ENCODE measurements around the gene RBX1. TPM values are rescaled to one million over a fixed set of nuclear protein-coding genes. Genes with fewer than 3 reads are reported as not detected.

RBX1 gene
- total RNA-seq, 1 experiment from 2014 or later = 55.0 TPM

DNA sequence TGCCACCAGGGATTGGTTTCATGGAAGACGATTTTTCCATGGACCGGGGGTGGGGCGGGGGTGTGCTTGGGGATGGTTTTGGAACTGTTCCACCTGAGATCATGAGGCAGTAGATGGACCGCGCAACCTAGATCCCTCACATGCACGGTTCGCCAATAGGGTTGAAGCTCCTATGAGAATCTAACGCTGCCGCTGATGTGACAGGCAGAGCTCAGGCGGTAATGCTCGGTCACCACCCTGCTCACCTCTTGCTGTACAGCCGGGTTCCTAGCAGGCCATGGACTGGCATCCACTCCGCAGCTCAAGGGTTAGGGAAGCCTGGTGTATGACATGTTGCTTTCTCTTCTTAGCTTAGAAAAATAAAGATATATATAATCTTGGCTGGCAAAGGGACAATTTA lies 22.0 kb downstream of the RBX1 start:
- ATAC-seq = no peak
- BruUV-seq (replicated peaks) = no TSS peak
- H3K4me2 ChIP-seq (ENCODE audit: low read length) = no peak overlapping the region
- ChIA-PET CTCF (no interaction called here), POLR2A (ENCODE audit: unreplicated experiment) (no interaction called here)
- H3F3A ChIP-seq (ENCODE audit: low read length, unreplicated experiment) = no peaks in the 10 kb centered on the region
- H4K20me1 ChIP-seq (ENCODE audit: low read length) = no peaks in the 10 kb centered on the region
- intact Hi-C loops (cut with micrococcal nuclease) = no loop called here
- no peak overlapping the region for H3K27ac ChIP-seq (ENCODE audit: low read length)
- TF ChIP-seq EZH2 (IDR thresholded peaks at IDR 0.05; ENCODE audit: low read length, unreplicated experiment) (no peak), EZH2phosphoT487 (IDR thresholded peaks at IDR 0.05; ENCODE audit: borderline replicate concordance, low read length) (no peak)
- TF ChIP-seq, protein P1, sequence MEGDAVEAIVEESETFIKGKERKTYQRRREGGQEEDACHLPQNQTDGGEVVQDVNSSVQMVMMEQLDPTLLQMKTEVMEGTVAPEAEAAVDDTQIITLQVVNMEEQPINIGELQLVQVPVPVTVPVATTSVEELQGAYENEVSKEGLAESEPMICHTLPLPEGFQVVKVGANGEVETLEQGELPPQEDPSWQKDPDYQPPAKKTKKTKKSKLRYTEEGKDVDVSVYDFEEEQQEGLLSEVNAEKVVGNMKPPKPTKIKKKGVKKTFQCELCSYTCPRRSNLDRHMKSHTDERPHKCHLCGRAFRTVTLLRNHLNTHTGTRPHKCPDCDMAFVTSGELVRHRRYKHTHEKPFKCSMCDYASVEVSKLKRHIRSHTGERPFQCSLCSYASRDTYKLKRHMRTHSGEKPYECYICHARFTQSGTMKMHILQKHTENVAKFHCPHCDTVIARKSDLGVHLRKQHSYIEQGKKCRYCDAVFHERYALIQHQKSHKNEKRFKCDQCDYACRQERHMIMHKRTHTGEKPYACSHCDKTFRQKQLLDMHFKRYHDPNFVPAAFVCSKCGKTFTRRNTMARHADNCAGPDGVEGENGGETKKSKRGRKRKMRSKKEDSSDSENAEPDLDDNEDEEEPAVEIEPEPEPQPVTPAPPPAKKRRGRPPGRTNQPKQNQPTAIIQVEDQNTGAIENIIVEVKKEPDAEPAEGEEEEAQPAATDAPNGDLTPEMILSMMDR (conservative IDR thresholded peaks at IDR 0.05; ENCODE audit: low read depth, low read length) = no peak
- no peaks in the 10 kb centered on the region for H3K79me2 ChIP-seq (ENCODE audit: low read length)
- no peaks in the 10 kb centered on the region for H3K4me1 ChIP-seq (ENCODE audit: insufficient read depth, low read length)
- H3K9me2 ChIP-seq (replicated peaks; ENCODE audit: low read length) = no peaks in the 10 kb centered on the region
- peaks cover 12% of the 10 kb centered on the region; the same call in 1 of the 2 replicates for H3K36me3 ChIP-seq (ENCODE audit: low read depth, low read length)
- no peaks in the 10 kb centered on the region for H3K9me3 ChIP-seq (ENCODE audit: low read length)
- no peak for DNase-seq
- no peak overlapping the region for H3K4me3 ChIP-seq (ENCODE audit: low read length)
- H2AFZ ChIP-seq (ENCODE audit: low read length) = no peak overlapping the region
- H3K27me3 ChIP-seq (ENCODE audit: low read length) = no peaks in the 10 kb centered on the region
- no peak overlapping the region for H3K9ac ChIP-seq (ENCODE audit: low read length)

DNA sequence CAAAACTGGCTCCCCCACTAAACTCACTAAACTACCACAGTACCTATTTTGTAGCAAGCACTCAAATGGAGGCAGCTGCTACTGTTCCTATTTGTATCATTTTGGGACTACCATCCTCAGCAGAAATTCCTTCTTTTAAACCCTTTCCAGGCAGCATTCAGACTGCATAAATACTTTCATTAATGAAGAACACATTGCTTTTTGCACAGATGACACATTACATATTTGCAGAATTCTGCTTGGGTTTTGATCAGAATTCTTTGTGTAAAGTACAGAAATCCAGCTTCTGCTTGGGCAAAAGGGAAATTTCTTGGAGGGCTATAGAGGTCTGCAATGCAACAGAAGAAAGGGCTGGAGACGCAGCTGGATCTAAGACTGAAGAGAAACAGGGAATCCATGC lies 24.2 kb downstream of the RBX1 start:
- ATAC-seq (no peak), DNase-seq (no peak)
- H3F3A ChIP-seq (ENCODE audit: low read length, unreplicated experiment) = no peaks in the 10 kb centered on the region
- CTCF ChIA-PET = no interaction called here
- no peak overlapping the region for H3K4me2 ChIP-seq (ENCODE audit: low read length)
- no peak overlapping the region for H3K4me3 ChIP-seq (ENCODE audit: low read length)
- no peaks in the 10 kb centered on the region for H3K79me2 ChIP-seq (ENCODE audit: low read length)
- H3K27me3 ChIP-seq (ENCODE audit: low read length) = no peaks in the 10 kb centered on the region
- no peak overlapping the region for H3K27ac ChIP-seq (ENCODE audit: low read length)
- H3K36me3 ChIP-seq (ENCODE audit: low read depth, low read length) = peaks cover 6% of the 10 kb centered on the region; the same call in 1 of the 2 replicates
- TF ChIP-seq, protein P1 (conservative IDR thresholded peaks at IDR 0.05; ENCODE audit: low read depth, low read length) = no peak
- TF ChIP-seq EZH2 (IDR thresholded peaks at IDR 0.05; ENCODE audit: low read length, unreplicated experiment) (no peak), EZH2phosphoT487 (IDR thresholded peaks at IDR 0.05; ENCODE audit: borderline replicate concordance, low read length) (no peak)
- intact Hi-C loops (cut with micrococcal nuclease) = no loop called here
- no peaks in the 10 kb centered on the region for H3K4me1 ChIP-seq (ENCODE audit: insufficient read depth, low read length)
- BruUV-seq (replicated peaks) = no TSS peak
- H3K9me2 ChIP-seq (replicated peaks; ENCODE audit: low read length) = no peaks in the 10 kb centered on the region
- no peaks in the 10 kb centered on the region for H3K9me3 ChIP-seq (ENCODE audit: low read length)
- H2AFZ ChIP-seq (ENCODE audit: low read length) = no peak overlapping the region
- H4K20me1 ChIP-seq (ENCODE audit: low read length) = no peaks in the 10 kb centered on the region
- POLR2A ChIA-PET (ENCODE audit: unreplicated experiment) = no interaction called here
- no peak overlapping the region for H3K9ac ChIP-seq (ENCODE audit: low read length)

DNA sequence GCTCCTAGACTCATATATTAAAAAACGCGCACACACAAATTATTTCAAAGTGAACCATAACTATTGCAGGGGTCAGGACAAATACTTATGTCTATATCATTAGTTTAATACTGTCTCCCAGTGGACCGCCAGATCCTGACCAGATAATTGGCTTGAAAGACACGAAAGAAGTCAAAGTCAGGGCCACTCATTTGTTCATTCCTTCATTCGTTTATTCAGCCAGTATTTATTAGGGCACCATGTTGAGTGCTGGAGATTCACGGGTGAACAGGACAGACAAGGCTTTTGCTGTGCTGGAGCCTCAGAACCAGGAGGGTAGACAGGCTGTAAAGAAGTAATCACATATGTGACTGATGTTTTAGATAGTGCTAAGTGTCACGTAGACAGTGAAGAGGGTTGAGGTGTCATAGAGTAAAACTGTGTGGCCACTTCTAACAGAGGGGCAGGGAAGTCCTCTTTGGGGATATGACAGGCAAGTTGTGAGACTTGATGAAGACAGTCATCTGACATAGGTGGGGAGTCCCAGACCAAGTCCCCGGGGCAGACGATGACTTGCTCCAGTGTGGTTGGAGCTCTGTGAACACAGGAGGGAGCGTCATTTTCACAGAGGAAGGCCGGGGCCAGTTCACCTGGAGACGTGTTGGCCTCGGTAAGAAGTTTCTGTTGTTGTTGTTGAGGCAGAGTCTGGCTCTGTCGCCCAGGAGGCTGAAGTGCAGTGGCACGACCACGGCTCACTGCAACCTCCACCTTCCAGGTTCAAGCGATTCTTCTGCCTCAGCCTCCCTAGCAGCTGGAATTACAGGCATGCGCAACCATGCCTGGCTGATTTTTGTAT lies 25.9 kb downstream of the RBX1 start:
- Histone ChIP-seq H3K4me3 (ENCODE audit: low read length) (no peak overlapping the region), H3F3A (ENCODE audit: low read length, unreplicated experiment) (no peaks in the 10 kb centered on the region), H3K9me3 (ENCODE audit: low read length) (no peaks in the 10 kb centered on the region), H3K9me2 (replicated peaks; ENCODE audit: low read length) (no peaks in the 10 kb centered on the region), H3K36me3 (ENCODE audit: low read depth, low read length) (peaks cover 6% of the 10 kb centered on the region; the same call in 1 of the 2 replicates), H3K79me2 (ENCODE audit: low read length) (no peaks in the 10 kb centered on the region), H3K4me2 (ENCODE audit: low read length) (no peak overlapping the region), H2AFZ (ENCODE audit: low read length) (no peak overlapping the region), H3K9ac (ENCODE audit: low read length) (no peak overlapping the region), H3K27ac (ENCODE audit: low read length) (no peak overlapping the region), H4K20me1 (ENCODE audit: low read length) (no peaks in the 10 kb centered on the region), H3K4me1 (ENCODE audit: insufficient read depth, low read length) (no peaks in the 10 kb centered on the region), H3K27me3 (ENCODE audit: low read length) (no peaks in the 10 kb centered on the region)
- DNase-seq (no peak), ATAC-seq (no peak)
- TF ChIP-seq EZH2 (IDR thresholded peaks at IDR 0.05; ENCODE audit: low read length, unreplicated experiment) = no peak
- TF ChIP-seq, protein P1 (conservative IDR thresholded peaks at IDR 0.05; ENCODE audit: low read depth, low read length) = no peak
- no peak for TF ChIP-seq EZH2phosphoT487 (IDR thresholded peaks at IDR 0.05; ENCODE audit: borderline replicate concordance, low read length)
- CTCF ChIA-PET = no interaction called here
- no TSS peak for BruUV-seq (replicated peaks)
- intact Hi-C loops (cut with micrococcal nuclease) = no loop called here
- POLR2A ChIA-PET (ENCODE audit: unreplicated experiment) = no interaction called here

All from PC-3 (cell line).